Stromal cell of bone marrow (primary cell): Measurements from ENCODE around the gene RBM24.

Experiments
- DNase-seq: peaks from one replicate; pipeline ENCODE4 v3.0.0-alpha.2; 2012; ENCODE audit warnings: low read depth

RBM24 gene

DNA sequence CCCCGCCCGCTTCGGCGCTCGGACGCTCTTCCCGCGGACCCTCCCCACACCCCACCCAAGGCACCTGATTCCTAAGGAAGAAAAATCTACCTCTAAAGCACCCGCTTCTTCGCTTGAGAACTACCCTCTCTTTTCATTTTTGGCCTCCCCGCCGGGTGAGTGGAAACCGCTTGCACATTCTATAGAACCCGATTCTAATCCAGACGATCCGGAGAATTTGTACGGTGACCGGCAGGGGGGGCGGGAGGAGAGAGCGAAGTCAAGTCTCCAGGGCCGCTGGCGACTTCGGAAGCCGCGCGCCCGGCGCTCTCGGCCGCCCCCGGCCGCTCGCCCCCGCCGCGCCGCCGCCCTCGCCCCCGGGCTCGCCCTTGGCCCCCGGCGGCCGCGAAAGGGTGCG is at the start of gene RBM24:
RBM24 (plus strand) TSS at position 262 of the 397 bp plus-strand sequence. CDS start 221 bp downstream, outside the sequence.
- peak; percentile 38 for DNase-seq

DNA sequence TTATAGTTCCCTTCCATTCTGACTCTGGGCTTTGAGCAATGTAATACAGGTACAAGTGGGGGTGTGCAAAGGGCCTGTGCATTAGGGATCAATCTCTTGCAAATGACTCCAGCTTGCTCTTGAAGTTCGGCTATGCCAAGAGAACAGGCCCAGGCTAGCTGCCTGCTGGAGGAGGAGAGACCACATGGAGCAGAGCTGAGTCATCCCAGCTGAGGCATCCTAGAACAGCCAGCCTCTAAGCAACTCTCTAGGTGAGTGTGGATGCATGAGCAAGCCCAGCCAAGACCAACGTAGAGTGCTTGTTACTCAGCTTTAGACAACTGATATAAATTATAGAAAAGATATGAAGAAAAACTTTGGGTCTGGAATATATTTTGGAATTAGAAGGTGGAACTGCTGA is 47.6 kb upstream of the RBM24 start:
- DNase-seq = no peak

DNA sequence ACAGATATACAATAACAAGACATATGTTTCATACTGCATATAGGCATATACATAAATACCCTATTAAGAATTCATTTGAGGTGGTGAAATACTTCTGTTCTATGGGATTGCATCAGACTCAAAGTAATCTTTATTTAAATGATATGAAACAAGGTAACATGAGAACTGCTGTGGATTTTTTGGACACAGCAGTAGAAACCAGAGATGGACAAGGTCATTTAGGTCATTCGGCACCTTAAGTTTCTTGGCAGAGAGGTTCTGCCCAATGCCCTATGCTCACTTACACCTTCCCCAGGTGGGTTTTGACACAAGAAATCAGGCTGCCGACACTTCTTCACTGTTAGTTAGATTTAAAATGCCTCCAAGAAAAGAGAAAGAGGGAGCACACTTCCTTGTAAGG is 43.9 kb upstream of the RBM24 start:
- DNase-seq = no peak

DNA sequence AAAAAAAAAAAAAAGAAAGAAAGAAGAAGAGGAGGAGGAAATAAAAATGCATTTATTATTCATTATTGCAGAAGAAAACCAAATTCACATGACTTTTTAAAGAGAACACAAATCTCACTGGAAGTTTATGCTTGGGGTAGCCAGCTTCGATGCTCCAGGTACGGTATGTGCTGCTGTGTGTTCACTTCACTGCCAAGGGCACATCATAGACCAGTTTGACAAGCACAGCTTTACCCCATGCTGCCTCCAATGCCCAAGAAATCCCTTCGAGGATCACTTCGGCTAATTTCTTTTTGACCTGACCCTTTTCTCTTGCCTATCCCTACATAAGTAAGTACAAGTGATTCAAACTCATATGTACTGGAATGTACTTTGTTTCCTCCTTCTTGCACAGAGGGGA is 41.9 kb upstream of the RBM24 start:
- no peak for DNase-seq

DNA sequence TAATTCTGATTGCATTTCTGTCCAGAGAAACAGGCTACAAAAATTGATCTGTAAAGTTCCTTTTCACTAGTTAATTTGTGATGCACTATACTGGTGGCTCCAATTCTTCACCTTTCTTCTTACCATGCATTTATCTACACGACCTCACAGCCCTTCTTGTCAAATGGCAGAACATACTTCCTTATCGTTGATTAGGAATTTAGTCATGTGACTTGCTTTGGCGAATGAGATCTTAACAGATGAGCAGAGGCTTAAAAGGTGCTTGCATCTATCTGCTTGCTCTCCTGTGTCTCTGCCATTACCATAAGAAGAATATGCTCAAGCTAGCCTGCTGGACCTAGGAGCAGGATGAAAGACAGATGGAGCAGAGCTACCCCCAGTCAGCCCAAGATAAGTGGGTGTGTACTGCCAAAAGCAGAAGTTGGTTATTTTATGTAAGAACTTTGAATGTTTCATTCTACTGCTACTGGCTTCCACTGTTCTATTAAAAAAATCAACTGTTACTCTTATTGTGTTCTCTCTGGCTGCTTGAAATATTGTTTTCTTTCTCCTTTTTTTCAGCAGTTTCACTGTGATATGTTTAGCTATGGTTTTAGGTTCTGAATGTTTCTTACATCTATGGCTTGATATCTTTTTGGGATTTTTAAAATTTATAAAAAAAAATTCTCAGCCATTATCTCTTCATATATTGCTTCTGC is 40.2 kb upstream of the RBM24 start:
- no peak for DNase-seq

DNA sequence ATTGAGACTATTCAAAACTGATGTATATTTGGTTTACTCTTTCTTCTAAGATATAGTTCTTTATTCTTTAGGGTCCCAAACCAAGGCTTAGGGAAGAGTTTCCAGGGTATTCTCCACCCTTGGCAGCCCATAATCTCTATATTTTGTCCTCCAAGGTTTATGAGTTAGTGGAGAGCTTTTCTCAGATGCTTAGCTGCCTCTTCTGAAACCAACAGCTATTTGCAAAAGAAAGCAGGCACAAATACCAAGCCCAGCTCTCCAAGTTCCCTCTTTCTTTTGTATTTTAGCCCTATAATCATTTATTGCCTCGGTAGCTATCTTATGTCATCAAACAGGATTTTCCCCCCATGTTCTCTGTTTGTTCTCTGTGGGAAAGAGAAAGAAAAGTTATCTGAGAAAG is 39.1 kb upstream of the RBM24 start:
- no peak for DNase-seq

DNA sequence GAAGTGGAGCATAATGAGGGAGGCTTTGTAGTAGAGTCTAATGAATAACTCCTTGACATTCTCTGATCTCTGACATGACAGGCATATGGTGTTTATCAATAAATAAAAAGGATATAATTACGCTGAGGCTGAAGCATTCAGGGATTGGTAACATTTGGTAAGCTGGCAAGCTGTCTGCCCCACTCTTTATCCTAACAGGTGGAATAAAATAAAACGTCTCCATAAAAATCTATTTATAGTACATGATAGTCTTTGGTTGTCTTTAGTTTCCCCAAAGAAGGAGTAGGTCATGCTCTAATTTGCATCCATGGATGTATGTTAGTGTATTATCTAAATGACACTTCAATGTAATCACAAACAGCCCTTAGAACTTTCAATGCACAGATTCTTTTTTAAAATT is 30.9 kb upstream of the RBM24 start:
- DNase-seq = no peak

DNA sequence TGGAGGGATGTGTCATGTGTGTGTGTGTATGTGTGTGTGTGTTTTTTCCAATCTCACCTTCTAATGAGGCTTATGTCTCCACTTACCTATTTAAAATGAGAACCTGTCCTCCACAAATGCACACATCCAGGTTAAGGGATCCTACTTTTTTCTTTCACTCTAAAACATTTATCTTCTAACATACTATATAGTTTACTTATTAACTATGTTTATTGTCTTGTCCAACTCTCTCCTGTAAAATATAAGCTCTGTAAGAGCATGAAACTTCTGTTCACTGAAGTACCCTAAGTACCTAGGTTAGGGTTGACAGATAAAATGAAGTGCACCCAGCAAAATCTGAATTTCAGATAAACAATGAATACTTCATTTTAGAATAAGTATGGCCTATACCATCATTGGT is 29.2 kb upstream of the RBM24 start:
- DNase-seq = no peak

DNA sequence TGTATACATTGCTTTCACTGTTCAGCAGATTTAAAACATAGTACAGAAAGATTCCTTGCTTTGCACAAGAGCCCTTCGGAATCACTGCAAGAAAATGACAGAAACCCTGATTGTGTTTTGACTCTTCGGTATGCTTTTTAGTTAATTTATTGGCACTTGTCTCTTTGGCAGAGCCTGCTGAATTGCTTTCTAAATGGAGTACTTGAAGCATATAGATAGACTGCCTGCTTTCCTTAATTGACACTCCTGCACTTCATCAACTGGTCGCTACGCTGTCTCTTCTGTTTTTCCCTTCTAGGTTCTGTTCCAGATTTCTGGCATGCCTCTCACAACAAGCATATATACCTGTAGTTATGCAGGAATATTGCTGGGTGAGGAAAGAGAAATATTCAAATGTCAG is 22.4 kb upstream of the RBM24 start:
- DNase-seq = no peak

DNA sequence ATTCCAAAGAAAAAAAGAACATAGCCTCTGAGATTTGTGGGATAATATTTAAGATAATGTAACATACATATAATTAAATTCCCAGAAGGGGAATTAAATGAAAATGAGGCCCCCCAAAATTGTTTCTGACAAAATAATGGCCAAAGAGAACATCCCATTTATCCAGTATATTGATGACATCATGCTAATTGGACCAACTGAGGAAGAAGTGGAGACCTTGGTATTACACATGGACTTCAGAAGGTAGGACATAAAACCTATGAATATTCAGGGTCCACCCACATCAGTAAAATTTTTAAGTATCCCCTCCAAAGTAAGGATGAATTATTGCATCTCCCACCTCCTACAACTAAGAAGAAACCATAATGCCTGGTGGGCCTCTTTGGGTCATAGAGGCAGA is 15.6 kb upstream of the RBM24 start:
- no peak for DNase-seq

DNA sequence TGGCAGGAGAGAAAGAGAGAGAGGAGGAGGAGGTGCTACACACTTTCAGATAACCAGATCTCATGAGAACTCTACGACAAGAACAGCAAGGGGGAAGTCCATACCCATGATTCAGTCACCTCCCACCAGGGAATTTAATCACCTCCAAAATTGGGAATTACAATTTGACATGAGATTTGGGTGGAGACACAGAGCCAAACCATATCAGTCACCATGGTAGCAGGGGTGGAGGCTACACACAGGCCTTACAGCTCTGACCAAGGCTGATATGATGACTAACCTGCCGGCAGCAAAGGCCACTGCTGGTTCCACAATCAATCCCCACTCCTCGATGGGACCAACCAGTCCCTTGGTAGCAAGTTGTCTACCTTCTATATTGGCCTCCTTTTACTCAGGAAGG is 13.6 kb upstream of the RBM24 start:
- DNase-seq = peak; percentile 31

DNA sequence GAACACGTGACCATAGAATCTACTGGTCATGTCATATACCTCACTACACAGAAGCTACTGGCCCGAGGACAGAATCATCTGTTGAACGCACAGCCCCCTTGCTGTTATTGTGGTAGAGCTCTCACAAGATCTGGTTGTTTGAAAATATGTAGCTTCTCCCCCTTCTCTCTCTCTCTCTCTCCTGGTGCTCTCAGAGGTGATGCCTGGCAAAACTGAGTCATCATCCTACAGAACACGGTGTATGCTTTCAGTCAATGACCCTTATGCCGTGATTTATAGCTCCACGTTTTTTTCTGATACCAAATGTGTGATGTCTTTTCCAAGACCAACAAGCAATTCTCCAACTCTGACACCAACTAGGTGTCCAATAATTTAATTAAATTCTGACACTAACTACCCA is 13.0 kb upstream of the RBM24 start:
- no peak for DNase-seq

DNA sequence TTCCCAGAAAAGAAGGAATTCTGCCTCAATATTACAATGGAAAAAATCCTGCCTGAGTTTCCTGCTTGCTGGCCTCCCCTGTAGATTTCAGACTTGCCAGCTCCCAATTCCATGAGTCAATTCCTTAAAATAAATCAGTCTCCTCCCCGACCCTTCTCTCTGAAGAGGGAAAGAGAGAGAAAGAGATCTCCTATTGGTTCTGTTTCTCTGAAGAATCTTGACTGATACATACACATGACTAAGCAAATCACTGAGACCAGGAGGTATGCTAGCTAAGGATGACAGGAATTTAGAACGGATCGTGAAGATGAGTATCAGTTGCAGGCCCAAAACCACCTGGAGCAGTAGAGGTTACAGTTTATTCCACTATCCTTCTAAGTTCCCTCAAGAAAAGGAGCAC is 11.3 kb upstream of the RBM24 start:
- DNase-seq = peak; percentile 32

DNA sequence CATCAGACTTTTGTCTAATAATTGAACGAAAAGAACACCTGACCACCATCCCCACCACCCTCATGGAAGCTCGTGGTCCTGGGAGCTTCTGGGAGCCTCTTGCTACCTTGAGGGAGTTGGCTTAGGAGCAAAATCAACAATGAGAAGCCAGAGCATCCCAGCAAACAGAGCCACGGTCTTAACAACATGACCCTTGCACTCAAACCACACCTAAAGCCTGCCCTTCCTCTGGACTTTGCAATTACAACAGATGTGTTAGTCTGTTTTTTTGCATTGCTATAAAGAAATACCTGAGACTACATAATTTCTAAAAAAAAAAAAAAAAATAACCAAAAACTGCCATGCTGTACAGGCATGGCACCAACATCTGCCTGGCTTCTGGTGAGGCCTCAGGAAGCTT is 9.5 kb upstream of the RBM24 start:
- DNase-seq = no peak

DNA sequence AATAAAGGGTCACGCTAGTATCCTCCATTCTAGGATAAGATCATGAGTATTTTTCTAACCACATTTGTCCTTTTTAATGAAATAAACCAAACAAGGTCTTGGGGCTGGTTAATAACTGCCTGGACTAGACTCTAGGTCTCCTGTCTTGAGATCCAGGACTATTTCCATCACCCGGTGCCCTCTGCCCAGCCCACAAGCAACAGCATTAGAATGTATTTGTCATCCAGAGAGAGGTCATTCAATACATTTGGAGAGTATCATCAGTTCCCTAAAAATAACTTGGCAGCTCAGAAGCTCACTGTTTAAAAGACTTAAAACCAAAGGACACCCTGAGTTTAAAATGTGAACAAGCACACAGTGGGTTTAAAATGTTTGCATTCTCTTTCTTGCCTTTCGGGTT is 4.4 kb upstream of the RBM24 start:
- no peak for DNase-seq

DNA sequence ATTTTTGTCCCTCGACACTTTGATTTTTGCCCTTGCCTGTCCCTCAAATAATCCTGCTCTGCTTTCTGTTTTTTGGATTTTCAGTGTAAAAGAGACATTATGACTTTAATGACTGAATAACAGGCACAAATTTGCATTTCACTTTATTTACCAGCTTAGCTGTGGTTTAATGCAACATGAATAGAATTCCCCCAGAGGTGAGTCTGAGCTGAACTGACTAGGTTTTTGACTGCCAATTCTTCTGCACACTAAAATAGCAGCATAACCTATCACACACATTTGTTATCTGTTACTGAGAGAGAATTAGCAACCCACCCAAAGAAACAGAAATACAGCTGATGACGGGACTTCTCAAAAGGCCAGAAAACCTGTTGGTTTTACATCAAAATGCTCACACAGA is 3.9 kb upstream of the RBM24 start:
- DNase-seq = no peak

DNA sequence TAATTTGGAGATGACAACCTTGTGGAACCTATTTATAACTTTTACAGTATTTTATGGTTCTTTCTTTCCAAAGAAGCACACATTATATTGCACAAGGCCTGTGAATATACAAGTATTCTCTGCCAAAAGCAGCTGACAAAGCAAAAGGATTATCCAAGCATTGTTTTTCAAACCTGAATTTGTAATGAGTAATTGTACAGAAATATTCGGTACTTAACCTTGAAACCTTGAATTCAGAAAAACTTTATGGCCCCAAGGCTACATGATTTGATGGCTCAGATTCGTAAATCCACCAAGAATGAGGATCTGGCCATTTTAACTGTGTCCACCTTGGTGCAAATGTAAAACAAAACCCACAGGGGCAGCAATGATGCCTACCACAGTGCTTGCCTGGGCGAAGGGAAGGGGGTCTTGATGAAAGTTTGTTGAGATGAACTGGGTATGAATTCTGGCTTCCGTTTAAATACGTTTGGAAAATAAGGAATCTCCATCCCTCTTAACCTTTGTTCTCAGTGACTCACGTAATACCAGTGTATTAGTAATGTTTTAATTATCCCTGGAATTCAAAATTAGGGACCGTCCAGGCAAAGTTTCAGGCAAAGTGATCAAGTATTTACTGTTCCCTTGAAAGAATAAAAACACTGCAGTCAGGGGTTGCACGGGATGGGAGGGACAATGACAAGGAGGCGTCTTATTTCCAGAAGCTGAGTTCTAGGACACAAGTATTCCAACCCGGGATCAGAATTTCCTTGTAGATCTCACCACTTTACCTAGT is 2.7 kb upstream of the RBM24 start:
- no peak for DNase-seq

DNA sequence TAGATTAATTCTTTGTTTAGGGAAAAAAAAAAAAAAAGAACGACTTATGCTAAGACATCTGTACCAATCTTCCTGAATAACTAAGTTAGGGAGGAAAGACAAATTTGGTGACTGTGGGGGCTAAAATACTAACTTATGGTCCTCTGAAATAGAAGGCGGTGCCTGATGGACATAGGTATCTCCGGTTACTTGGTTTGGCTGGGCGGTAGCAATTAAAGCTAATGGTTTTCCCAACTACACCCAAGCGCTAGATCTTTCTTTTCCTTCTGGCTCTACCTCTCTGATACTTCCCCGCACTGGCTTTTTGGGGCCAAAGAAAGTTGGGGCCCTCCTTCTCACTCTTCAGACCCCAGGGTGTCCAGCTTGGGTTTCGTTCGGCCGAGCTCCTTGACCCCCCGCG is 1.0 kb upstream of the RBM24 start:
- DNase-seq = no peak

DNA sequence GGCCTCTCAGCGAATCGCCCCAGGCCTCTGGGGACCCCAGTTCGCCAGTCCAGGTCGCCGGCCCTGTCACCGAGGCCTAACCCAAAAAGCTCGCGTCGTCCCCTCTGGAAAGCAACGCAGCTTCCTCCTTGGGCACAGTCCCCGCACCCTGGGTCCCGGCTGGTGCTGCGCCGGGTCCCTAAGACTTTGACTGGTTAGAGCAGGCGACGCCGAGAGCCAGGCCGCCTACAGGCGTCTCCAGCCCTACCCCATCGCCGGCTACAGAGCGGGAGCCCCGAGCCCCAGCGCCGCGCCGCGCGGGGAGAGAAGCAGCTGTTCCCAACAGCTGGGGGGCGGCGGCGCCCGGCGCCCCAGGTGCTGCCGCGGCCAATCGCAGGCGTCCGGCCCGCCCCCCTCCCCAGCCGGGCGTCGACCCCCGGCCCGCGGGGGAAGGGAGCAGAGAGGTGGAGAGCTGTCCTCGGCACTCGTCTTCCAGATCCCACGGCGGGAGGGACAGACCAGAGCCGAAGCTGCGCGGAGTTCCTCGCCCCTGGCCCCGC is 540 bp upstream of the RBM24 start:
- no peak for DNase-seq

DNA sequence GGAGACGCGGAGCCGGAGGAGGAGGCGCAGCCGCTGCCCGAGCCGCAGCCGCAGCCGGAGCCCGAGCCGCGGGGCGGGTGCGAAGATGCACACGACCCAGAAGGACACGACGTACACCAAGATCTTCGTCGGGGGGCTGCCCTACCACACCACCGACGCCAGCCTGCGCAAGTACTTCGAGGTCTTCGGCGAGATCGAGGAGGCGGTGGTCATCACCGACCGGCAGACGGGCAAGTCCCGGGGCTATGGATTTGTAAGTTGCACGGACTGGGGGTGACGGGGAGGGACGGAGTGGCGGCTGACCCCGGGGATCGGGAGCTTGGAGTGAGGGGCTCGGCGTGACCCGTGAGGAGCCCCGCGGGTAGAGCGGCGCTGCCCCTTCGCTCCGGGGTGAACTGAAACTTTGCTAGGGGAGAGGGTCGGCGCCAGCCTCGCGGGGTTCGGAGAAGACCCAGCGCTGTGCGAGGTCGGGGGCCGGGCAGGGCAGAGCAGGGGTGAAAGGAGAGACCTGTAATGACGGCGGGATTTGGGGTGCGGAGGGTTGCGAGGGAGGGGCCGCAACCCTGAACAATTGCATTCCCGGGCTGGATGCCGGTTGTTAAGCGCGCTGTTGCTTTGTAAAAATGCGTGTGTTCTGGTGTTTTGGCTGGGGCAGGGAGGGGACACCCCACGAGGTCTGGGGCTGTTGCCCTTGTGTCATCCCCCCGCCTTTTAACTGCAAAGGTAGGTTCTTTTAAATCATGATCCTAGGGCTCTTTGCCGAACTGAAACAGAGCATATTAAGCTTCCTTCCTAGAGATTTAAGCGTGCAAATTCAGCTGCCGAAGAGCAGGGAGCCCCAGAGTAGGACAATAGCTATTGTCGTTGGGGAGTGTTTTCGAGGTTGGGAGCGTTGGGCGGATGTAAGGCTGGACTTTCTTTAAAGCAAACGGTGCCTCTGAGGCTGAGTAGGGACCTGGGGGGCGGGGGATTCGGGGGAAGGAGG is 628 bp downstream of the RBM24 start:
- no peak for DNase-seq

DNA sequence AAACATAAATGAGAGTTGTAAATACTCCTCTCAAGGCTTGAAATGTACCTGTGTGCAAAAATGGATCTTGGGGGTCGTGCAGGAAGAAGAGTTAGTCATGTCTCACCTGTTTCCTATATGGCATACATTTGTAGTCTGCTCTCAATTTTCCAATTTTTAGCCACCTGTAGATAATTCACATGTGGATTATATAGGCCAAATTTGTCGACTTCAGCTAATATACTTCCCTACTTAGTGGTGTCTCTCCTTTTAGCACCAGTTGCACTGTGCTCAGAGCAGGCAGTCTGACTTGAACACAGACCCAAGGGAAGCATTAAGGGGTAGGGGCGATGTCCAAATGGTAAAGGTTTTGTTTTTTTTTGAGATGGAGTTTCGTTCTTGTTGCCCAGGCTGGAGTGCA is 1.9 kb downstream of the RBM24 start:
- no peak for DNase-seq

DNA sequence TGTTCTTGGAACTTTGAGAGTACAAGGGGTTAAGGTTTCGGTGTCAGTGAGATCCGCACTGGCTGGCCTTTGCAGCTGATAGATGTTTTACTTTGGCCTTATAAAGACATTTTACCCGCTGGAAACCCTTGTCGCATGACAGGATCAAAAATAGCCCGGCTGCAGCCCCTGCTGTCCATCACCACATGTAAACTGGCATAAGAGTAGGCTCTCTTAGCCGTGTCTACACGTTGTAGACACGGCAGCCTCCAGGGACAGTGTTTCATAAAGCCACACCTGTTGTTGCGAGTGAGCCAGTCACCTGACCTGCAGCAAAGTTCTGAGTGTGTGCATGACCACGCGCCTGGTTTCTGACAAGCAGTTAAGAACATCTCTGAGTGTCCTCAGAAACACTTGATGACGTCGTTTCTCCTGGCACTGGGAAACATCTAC is 8.5 kb downstream of the RBM24 start:
- DNase-seq = no peak
